H9 (cell line): ENCODE measurements around the gene KIF21B. TPM values are rescaled to one million over a fixed set of nuclear protein-coding genes. Genes with fewer than 3 reads are reported as not detected.

Experiments used
- DNase-seq: peaks from one replicate; pipeline ENCODE4 v3.0.0-alpha.2; 2017
- H2AFZ ChIP-seq: one replicate; pipeline ENCODE4 v1.6.1; 2013; ENCODE audit warnings: mild to moderate bottlenecking, low read length, control low read depth, moderate library complexity
- H2AK5ac ChIP-seq: 2 replicates; pipeline ENCODE4 v1.6.1; 2013; ENCODE audit warnings: low read length, control low read depth, mixed read lengths; ENCODE audit not compliant: insufficient read length
- H2BK120ac ChIP-seq: one replicate; pipeline ENCODE4 v1.6.1; 2013; ENCODE audit warnings: low read depth, mild to moderate bottlenecking, low read length, control low read depth, inconsistent platforms; ENCODE audit not compliant: poor library complexity, severe bottlenecking
- H2BK12ac ChIP-seq: 2 replicates; pipeline ENCODE4 v1.6.1; 2013; ENCODE audit warnings: low read length, control low read depth, mixed read lengths, low read depth; ENCODE audit not compliant: insufficient read length
- H2BK15ac ChIP-seq: 2 replicates; pipeline ENCODE4 v1.6.1; 2013; ENCODE audit warnings: low read depth, low read length, control low read depth
- H2BK20ac ChIP-seq: one replicate; pipeline ENCODE4 v1.6.1; 2013; ENCODE audit warnings: low read depth, mild to moderate bottlenecking, low read length, control low read depth, inconsistent platforms; ENCODE audit not compliant: poor library complexity, severe bottlenecking
- H2BK5ac ChIP-seq: 2 replicates; pipeline ENCODE4 v1.6.1; 2013; ENCODE audit warnings: low read length, control low read depth, mixed read lengths; ENCODE audit not compliant: insufficient read length
- H3K14ac ChIP-seq: 2 replicates; pipeline ENCODE4 v1.6.1; 2013; ENCODE audit warnings: low read length, control low read depth; ENCODE audit not compliant: insufficient read depth
- H3K18ac ChIP-seq: 2 replicates; pipeline ENCODE4 v1.6.1; 2013; ENCODE audit warnings: low read depth, mild to moderate bottlenecking, mixed read lengths, low read length, control low read depth; ENCODE audit not compliant: insufficient read length
- H3K23ac ChIP-seq: 2 replicates; pipeline ENCODE4 v1.6.1; 2013; ENCODE audit warnings: low read length, control low read depth, mixed read lengths, low read depth; ENCODE audit not compliant: insufficient read length
- H3K23me2 ChIP-seq: 2 replicates; pipeline ENCODE4 v1.6.1; 2013; ENCODE audit warnings: low read depth, mild to moderate bottlenecking, mixed read lengths, low read length, control low read depth; ENCODE audit not compliant: insufficient read length, poor library complexity, severe bottlenecking
- H3K27ac ChIP-seq: 2 replicates; pipeline ENCODE4 v1.5.1; 2013; ENCODE audit warnings: low read length, control low read depth, mixed read lengths, low read depth; ENCODE audit not compliant: insufficient read length
- H3K27me3 ChIP-seq: 2 replicates; pipeline ENCODE4 v1.6.1; 2013; ENCODE audit warnings: low read length, control low read depth, inconsistent platforms; ENCODE audit not compliant: insufficient read depth
- H3K4ac ChIP-seq: 2 replicates; pipeline ENCODE4 v1.6.1; 2013; ENCODE audit warnings: low read depth, mild to moderate bottlenecking, control low read depth, inconsistent platforms, low read length, moderate library complexity
- H3K4me1 ChIP-seq: 2 replicates; pipeline ENCODE4 v1.6.1; 2013; ENCODE audit warnings: low read length, control low read depth, inconsistent platforms; ENCODE audit not compliant: insufficient read depth
- H3K4me2 ChIP-seq: 2 replicates; pipeline ENCODE4 v1.6.1; 2013; ENCODE audit warnings: low read length, control low read depth, mixed read lengths; ENCODE audit not compliant: insufficient read length, insufficient read depth
- H3K56ac ChIP-seq: 2 replicates; pipeline ENCODE4 v1.6.1; 2013; ENCODE audit warnings: low read depth, mild to moderate bottlenecking, mixed read lengths, low read length, control low read depth; ENCODE audit not compliant: insufficient read length
- H3K79me1 ChIP-seq: 2 replicates; pipeline ENCODE4 v1.6.1; 2013; ENCODE audit warnings: low read depth, mild to moderate bottlenecking, moderate library complexity, low read length, control low read depth, inconsistent platforms; ENCODE audit not compliant: insufficient read depth, poor library complexity, severe bottlenecking
- H3K79me2 ChIP-seq: 2 replicates; pipeline ENCODE4 v1.6.1; 2013; ENCODE audit warnings: low read length, control low read depth, inconsistent platforms; ENCODE audit not compliant: insufficient read depth
- H3K9ac ChIP-seq: 2 replicates; pipeline ENCODE4 v1.6.1; 2013; ENCODE audit warnings: low read length, control low read depth, mixed read lengths; ENCODE audit not compliant: insufficient read length; ENCODE audit errors: extremely low read depth
- H3K9me3 ChIP-seq: one replicate; pipeline ENCODE4 v1.6.1; 2013; ENCODE audit warnings: low read depth, low read length, inconsistent platforms; ENCODE audit not compliant: control insufficient read depth
- H3T11ph ChIP-seq: one replicate; pipeline ENCODE4 v1.6.1; 2013; ENCODE audit warnings: mild to moderate bottlenecking, low read length, control low read depth, inconsistent platforms
- H4K20me1 ChIP-seq: one replicate; pipeline ENCODE4 v1.6.1; 2013; ENCODE audit not compliant: control insufficient read depth, insufficient read length, insufficient read depth
- H4K5ac ChIP-seq: 2 replicates; pipeline ENCODE4 v1.6.1; 2013; ENCODE audit warnings: low read depth, mild to moderate bottlenecking, mixed read lengths, low read length, control low read depth; ENCODE audit not compliant: insufficient read length
- H4K8ac ChIP-seq: replicated peaks from 2 replicates; pipeline ENCODE4 v1.6.1; 2013; ENCODE audit warnings: low read length, control low read depth, mixed read lengths, low read depth; ENCODE audit not compliant: insufficient read length
- H4K91ac ChIP-seq: 2 replicates; pipeline ENCODE4 v1.6.1; 2013; ENCODE audit warnings: low read depth, mild to moderate bottlenecking, moderate library complexity, mixed read lengths, low read length, control low read depth; ENCODE audit not compliant: insufficient read length
- H3K27ac Mint-ChIP-seq, 3 experiments: 2 replicates in 2 of 3; 3 replicates in 1 of 3; pipeline ENCODE4 v1.8.0; 2020 to 2021; ENCODE audit warnings: mixed read lengths in 3 of 3, mild to moderate bottlenecking in 1 of 3, moderate library complexity in 1 of 3
- H3K27me3 Mint-ChIP-seq: 2 replicates; pipeline ENCODE4 v1.8.0; 2021; ENCODE audit warnings: low read depth, mild to moderate bottlenecking, moderate library complexity, mixed read lengths
- H3K36me3 Mint-ChIP-seq, 3 experiments: 2 replicates in 2 of 3; 3 replicates in 1 of 3; pipeline ENCODE4 v1.8.0; 2020 to 2021; ENCODE audit warnings: low read depth in 3 of 3, mixed read lengths in 3 of 3; ENCODE audit not compliant: insufficient read depth in 1 of 3
- H3K4me1 Mint-ChIP-seq, 2 experiments: 2 replicates each; pipeline ENCODE4 v1.8.0; 2020; ENCODE audit warnings: mixed read lengths in 2 of 2
- H3K4me3 Mint-ChIP-seq, 2 experiments: 2 replicates in 1 of 2; 3 replicates in 1 of 2; pipeline ENCODE4 v1.8.0; 2020 to 2021; ENCODE audit warnings: mild to moderate bottlenecking in 2 of 2, mixed read lengths in 2 of 2, moderate library complexity in 1 of 2
- H3K9me3 Mint-ChIP-seq, 2 experiments: 2 replicates in 1 of 2; 3 replicates in 1 of 2; pipeline ENCODE4 v1.8.0; 2020; ENCODE audit warnings: mild to moderate bottlenecking in 2 of 2, mixed read lengths in 2 of 2, moderate library complexity in 1 of 2
- CTCF ChIP-seq: fragments of 200-600 bp; sonication (generic); conservative IDR thresholded peaks from 3 replicates; pipeline ENCODE4 v1.8.0; 2021; ENCODE audit warnings: antibody characterized with exemption, mild to moderate bottlenecking
- WGBS: extraction: QIAGEN DNeasy Blood & Tissue Kit; methylation state at CpG from one replicate; pipeline ENCODE4 v1.1.7; 2013; ENCODE audit warnings: missing lambda C conversion rate, low lambda C conversion rate, mixed read lengths; ENCODE audit not compliant: insufficient read length; ENCODE audit errors: extremely low coverage; 5-methylcytosine and 5-hydroxymethylcytosine counted together
- total RNA-seq: library from RNA; stranded (reverse); gene quantifications from 2 replicates; pipeline ENCODE4 v1.2.1, GENCODE V29; 2021

The KIF21B gene
- total RNA-seq, 1 experiment from 2014 or later: 7.5 TPM

GRCh38 chr1:200981278-200981677 is 42.2 kb downstream of the KIF21B start:
- H3K9me3 ChIP-seq: peaks cover 11% of the 10 kb centered on the region
- H3K23ac ChIP-seq: no peak overlapping the region
- H2BK5ac ChIP-seq: no peak overlapping the region
- no peak overlapping the region for H3K27ac ChIP-seq
- no peak overlapping the region for H2AFZ ChIP-seq
- Mint-ChIP-seq H3K4me3 (no peak overlapping the region), H3K4me1 (no peaks in the 10 kb centered on the region), H3K27me3 (no peaks in the 10 kb centered on the region; the same call in 1 of the 2 replicates), H3K9me3 (peaks cover 10% of the 10 kb centered on the region in 2 experiments), H3K27ac (no peak overlapping the region), H3K36me3 (peaks cover 20 to 46% (median 38%) of the 10 kb centered on the region in 3 experiments)
- H2BK120ac ChIP-seq: no peak overlapping the region
- no peaks in the 10 kb centered on the region for H3K4me1 ChIP-seq
- no peak for DNase-seq
- no peaks in the 10 kb centered on the region for H3K79me2 ChIP-seq
- no peaks in the 10 kb centered on the region for H4K20me1 ChIP-seq
- H3K27me3 ChIP-seq: no peaks in the 10 kb centered on the region
- H3K18ac ChIP-seq: no peak overlapping the region
- H4K5ac ChIP-seq: no peak overlapping the region
- H4K8ac ChIP-seq: no peak overlapping the region
- no CpG with 5 or more reads among the region's 4 CpGs for WGBS
- no peak for TF ChIP-seq CTCF
- H2AK5ac ChIP-seq: no peak overlapping the region
- no peak overlapping the region for H2BK12ac ChIP-seq
- H3K56ac ChIP-seq: no peak overlapping the region
- H3K4ac ChIP-seq: no peak overlapping the region
- H3K14ac ChIP-seq: no peak overlapping the region
- no peak overlapping the region for H2BK20ac ChIP-seq
- no peak overlapping the region for H3T11ph ChIP-seq
- no peak overlapping the region for H2BK15ac ChIP-seq
- H3K4me2 ChIP-seq: no peak overlapping the region
- H3K79me1 ChIP-seq: no peaks in the 10 kb centered on the region
- no peak overlapping the region for H4K91ac ChIP-seq
- no peaks in the 10 kb centered on the region for H3K23me2 ChIP-seq
- H3K9ac ChIP-seq: no peak overlapping the region
